ENCODE data around the gene UBE2J2. TPM values are rescaled to one million over a fixed set of nuclear protein-coding genes. Genes with fewer than 3 reads are reported as not detected.
"Not testable (repeated sequence)": the region's sequence is repeated elsewhere in the genome, so short reads cannot be mapped to it uniquely, and the experiment has no call there.

Gene UBE2J2
- total and polyA plus RNA-seq, 4 donors = 36.0 to 57.4 (median 47.1) TPM

DNA sequence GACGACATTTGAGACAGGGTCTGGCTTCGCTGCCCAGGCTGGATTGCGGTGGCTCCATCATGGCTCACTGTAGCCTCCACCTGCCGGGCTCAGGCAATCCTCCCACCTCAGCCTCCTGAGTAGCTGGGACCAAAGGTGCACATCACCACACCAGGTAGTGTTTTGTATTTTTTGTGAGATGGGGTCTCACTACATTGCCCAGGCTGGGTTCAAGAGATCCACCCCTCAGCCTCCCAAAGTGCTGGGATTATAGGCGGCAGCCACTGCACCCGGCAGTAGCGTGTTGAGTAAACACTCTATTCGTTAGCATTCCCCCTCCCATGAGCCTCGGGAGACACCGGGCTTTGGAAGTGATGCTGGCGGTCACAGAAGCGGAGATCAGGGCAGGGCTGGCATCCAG, 20.3 kb downstream of the UBE2J2 start:
- TF ChIP-seq CTCF (IDR thresholded peaks at IDR 0.05; ENCODE audit: control extremely low read depth, extremely low read depth) = no peak
- DNase-seq = no peak
- Histone ChIP-seq H3K4me1 (ENCODE audit: control insufficient read depth in 5 of 5, insufficient read depth in 5 of 5, low read length in 5 of 5) (no peaks in the 10 kb centered on the region), H3K27me3 (ENCODE audit: control insufficient read depth in 3 of 3, insufficient read depth in 3 of 3, low read length in 2 of 3) (no peaks in the 10 kb centered on the region), H3K9me3 (ENCODE audit: control insufficient read depth in 4 of 4, insufficient read depth in 3 of 4, low read length in 3 of 4) (no peaks in the 10 kb centered on the region), H3K27ac (ENCODE audit: low read depth in 1 of 2, low read length in 1 of 2) (no peak overlapping the region), H3K9ac (ENCODE audit: insufficient read depth in 1 of 2, low read length in 2 of 2) (no peak overlapping the region), H3K4me3 (no peak overlapping the region), H3K36me3 (ENCODE audit: control insufficient read depth in 4 of 4, insufficient read depth in 4 of 4, low read length in 4 of 4) (peaks cover 0 to 38% (median 9%) of the 10 kb centered on the region in 4 donors)
- no peak for ATAC-seq (ENCODE audit: insufficient read depth, low FRiP score)
- 89 to 90% methylated on average over 12 of the region's 12 CpGs for WGBS, 2 donors

DNA sequence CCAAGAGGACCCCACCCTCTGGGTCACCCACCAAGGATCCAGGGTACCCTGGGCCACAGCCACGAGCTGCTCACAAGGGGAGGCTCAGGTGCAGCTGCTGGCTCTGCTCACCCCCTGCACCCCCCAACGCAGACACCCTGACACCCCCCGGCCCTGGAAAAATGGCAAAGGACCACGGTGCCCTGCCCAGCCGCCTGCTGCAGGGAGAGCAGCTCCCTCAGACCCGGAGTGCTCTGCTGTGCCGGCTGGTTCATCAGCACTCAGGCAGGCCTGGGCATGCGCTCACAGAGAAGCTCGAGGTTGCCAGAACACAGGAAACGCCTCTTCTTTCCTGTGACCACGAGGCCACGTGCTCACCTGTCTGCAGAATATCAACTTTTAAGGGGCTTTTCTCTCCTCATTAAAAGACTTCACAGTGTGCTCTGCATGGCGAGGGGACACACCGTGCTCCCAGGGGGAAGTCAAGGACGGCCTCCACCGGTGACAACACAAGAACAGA, 22.8 kb downstream of the UBE2J2 start:
- no peak overlapping the region for H3K27ac ChIP-seq (ENCODE audit: low read depth in 1 of 2, low read length in 1 of 2)
- peaks cover 0 to 4% (median 0%) of the 10 kb centered on the region in 4 donors for H3K9me3 ChIP-seq (ENCODE audit: control insufficient read depth in 4 of 4, insufficient read depth in 3 of 4, low read length in 3 of 4)
- DNase-seq = no peak
- H3K9ac ChIP-seq (ENCODE audit: insufficient read depth in 1 of 2, low read length in 2 of 2) = no peak overlapping the region
- peaks cover 0 to 3% (median 0%) of the 10 kb centered on the region in 5 donors for H3K4me1 ChIP-seq (ENCODE audit: control insufficient read depth in 5 of 5, insufficient read depth in 5 of 5, low read length in 5 of 5)
- H3K36me3 ChIP-seq (ENCODE audit: control insufficient read depth in 4 of 4, insufficient read depth in 4 of 4, low read length in 4 of 4) = peaks cover 0 to 28% (median 9%) of the 10 kb centered on the region in 4 donors
- no peak overlapping the region for H3K4me3 ChIP-seq
- WGBS, 2 donors = 71 to 72% methylated on average over 16 of the region's 16 CpGs
- no peak for TF ChIP-seq CTCF (IDR thresholded peaks at IDR 0.05; ENCODE audit: control extremely low read depth, extremely low read depth)
- ATAC-seq (ENCODE audit: insufficient read depth, low FRiP score) = no peak
- H3K27me3 ChIP-seq (ENCODE audit: control insufficient read depth in 3 of 3, insufficient read depth in 3 of 3, low read length in 2 of 3) = peaks cover 6 to 18% (median 16%) of the 10 kb centered on the region in 3 donors

DNA sequence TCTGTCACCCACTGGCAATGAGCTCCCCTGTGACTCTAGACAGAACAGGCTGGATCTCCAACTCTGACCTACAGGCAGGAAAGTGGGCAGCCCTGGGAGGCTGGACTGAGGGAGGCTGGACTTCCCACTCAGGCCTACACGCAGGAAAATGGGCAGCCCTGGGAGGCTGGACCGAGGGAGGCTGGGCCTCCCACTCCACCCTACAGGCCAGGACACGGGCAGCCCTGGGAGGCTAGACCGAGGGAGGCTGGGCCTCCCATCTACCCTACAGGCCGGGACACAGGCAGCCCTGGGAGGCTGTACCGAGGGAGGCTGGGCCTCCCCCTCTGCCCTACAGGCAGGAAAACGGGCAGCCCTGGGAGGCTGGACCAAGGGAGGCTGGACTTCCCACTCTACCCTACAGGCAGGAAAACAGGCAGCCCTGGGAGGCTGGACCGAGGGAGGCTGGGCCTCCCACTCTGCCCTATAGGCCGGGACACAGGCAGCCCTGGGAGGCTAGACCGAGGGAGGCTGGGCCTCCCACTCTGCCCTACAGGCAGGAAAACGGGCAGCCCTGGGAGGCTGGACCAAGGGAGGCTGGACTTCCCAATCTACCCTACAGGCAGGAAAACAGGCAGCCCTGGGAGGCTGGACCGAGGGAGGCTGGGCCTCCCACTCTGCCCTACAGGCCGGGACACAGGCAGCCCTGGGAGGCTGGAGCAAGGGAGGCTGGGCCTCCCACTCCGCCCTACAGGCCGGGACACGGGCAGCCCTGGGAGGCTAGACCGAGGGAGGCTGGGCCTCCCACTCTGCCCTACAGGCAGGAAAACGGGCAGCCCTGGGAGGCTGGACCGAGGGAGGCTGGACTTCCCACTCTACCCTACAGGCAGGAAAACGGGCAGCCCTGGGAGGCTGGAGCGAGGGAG, 25.4 kb downstream of the UBE2J2 start:
- DNase-seq; H3K4me3 ChIP-seq; H3K9ac ChIP-seq (ENCODE audit: insufficient read depth in 1 of 2, low read length in 2 of 2); H3K4me1 ChIP-seq (ENCODE audit: control insufficient read depth in 5 of 5, insufficient read depth in 5 of 5, low read length in 5 of 5); H3K9me3 ChIP-seq (ENCODE audit: control insufficient read depth in 4 of 4, insufficient read depth in 3 of 4, low read length in 3 of 4); H3K36me3 ChIP-seq (ENCODE audit: control insufficient read depth in 4 of 4, insufficient read depth in 4 of 4, low read length in 4 of 4); ATAC-seq (ENCODE audit: insufficient read depth, low FRiP score); H3K27ac ChIP-seq (ENCODE audit: low read depth in 1 of 2, low read length in 1 of 2): not testable (repeated sequence)
- WGBS, 2 donors = 94 to 95% methylated on average over 20 to 21 of the region's 21 CpGs
- peaks cover 6 to 26% (median 19%) of the 10 kb centered on the region in 3 donors for H3K27me3 ChIP-seq (ENCODE audit: control insufficient read depth in 3 of 3, insufficient read depth in 3 of 3, low read length in 2 of 3)

- ATAC-seq (ENCODE audit: insufficient read depth, low FRiP score) (no peak), DNase-seq (no peak)
- H3K27ac ChIP-seq (ENCODE audit: low read depth in 1 of 2, low read length in 1 of 2) = no peak overlapping the region
These were observed 26.2 kb downstream of the UBE2J2 start for GRCh38 chr1:1247341-1247913.

More at GRCh38 chr1:1247341-1247913, 26.2 kb downstream of the UBE2J2 start:
- WGBS, 2 donors = 64 to 68% methylated on average over 25 of the region's 25 CpGs
- TF ChIP-seq CTCF (IDR thresholded peaks at IDR 0.05; ENCODE audit: control extremely low read depth, extremely low read depth) = no peak
- Histone ChIP-seq H3K9ac (ENCODE audit: insufficient read depth in 1 of 2, low read length in 2 of 2) (no peak overlapping the region), H3K9me3 (ENCODE audit: control insufficient read depth in 4 of 4, insufficient read depth in 3 of 4, low read length in 3 of 4) (peaks cover 0 to 7% (median 0%) of the 10 kb centered on the region in 4 donors), H3K36me3 (ENCODE audit: control insufficient read depth in 4 of 4, insufficient read depth in 4 of 4, low read length in 4 of 4) (no peaks in the 10 kb centered on the region), H3K27me3 (ENCODE audit: control insufficient read depth in 3 of 3, insufficient read depth in 3 of 3, low read length in 2 of 3) (peaks cover 6 to 27% (median 19%) of the 10 kb centered on the region in 3 donors), H3K4me3 (no peak overlapping the region), H3K4me1 (ENCODE audit: control insufficient read depth in 5 of 5, insufficient read depth in 5 of 5, low read length in 5 of 5) (peaks cover 0 to 4% (median 0%) of the 10 kb centered on the region in 5 donors)
